GM13976 (cell line): ENCODE data around the gene KIFC3.

Experiments
- DNase-seq: peaks from one replicate; pipeline ENCODE4 v3.0.0; 2012; ENCODE audit warnings: low spot score
- in situ Hi-C: fragments of 300-500 bp; cut with MboI; formaldehyde crosslinking; loops from one replicate; pipeline ENCODE4 v1.12.0; 2022; ENCODE audit warnings: low sequenced_read_pairs, mixed read lengths, inconsistent platforms; ENCODE audit not compliant: unreplicated experiment
- TF ChIP-seq, protein P1 (sequence below): IDR thresholded peaks from 2 replicates; pipeline ENCODE4 v1.5.1; 2012; ENCODE audit warnings: borderline replicate concordance, mild to moderate bottlenecking; ENCODE audit not compliant: insufficient read depth; ENCODE audit errors: extremely low read depth, missing control alignments, control extremely low read depth

The KIFC3 gene

DNA sequence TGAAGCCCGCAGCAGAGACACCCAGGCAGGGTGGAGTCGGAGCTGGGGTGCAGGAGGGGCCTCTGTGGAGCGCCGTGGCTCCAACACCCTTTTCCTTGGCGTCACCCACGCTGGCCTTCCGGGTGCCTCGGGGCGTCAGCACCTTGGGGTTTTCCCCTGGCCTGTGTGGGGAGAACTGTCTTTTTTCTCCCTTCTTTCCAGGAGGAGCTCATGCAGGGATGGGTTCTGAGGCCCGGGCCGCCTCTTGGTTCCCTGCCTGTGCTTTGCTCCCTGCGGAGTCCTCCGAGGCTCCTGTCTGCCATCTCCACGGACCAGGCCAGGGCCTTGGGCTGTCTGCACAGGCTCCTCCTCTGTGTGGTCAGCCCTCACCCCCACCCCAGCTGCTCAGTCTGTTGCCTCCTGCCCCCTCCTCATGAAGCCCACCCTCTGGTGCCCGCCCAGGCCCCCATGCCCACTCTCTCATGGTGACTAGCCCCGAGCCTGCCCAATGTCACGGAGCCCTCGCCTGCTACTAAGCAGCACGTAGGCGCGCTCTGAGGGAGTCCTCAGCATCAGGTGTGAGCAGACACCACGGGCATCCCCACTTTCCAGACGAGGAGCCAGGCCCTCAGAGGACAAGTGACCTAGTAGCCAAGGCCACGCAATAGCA lies 61.7 kb downstream of the KIFC3 start:
- TF ChIP-seq, protein P1, sequence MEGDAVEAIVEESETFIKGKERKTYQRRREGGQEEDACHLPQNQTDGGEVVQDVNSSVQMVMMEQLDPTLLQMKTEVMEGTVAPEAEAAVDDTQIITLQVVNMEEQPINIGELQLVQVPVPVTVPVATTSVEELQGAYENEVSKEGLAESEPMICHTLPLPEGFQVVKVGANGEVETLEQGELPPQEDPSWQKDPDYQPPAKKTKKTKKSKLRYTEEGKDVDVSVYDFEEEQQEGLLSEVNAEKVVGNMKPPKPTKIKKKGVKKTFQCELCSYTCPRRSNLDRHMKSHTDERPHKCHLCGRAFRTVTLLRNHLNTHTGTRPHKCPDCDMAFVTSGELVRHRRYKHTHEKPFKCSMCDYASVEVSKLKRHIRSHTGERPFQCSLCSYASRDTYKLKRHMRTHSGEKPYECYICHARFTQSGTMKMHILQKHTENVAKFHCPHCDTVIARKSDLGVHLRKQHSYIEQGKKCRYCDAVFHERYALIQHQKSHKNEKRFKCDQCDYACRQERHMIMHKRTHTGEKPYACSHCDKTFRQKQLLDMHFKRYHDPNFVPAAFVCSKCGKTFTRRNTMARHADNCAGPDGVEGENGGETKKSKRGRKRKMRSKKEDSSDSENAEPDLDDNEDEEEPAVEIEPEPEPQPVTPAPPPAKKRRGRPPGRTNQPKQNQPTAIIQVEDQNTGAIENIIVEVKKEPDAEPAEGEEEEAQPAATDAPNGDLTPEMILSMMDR: no peak
- in situ Hi-C loops: no loop called here
- DNase-seq: no peak

DNA sequence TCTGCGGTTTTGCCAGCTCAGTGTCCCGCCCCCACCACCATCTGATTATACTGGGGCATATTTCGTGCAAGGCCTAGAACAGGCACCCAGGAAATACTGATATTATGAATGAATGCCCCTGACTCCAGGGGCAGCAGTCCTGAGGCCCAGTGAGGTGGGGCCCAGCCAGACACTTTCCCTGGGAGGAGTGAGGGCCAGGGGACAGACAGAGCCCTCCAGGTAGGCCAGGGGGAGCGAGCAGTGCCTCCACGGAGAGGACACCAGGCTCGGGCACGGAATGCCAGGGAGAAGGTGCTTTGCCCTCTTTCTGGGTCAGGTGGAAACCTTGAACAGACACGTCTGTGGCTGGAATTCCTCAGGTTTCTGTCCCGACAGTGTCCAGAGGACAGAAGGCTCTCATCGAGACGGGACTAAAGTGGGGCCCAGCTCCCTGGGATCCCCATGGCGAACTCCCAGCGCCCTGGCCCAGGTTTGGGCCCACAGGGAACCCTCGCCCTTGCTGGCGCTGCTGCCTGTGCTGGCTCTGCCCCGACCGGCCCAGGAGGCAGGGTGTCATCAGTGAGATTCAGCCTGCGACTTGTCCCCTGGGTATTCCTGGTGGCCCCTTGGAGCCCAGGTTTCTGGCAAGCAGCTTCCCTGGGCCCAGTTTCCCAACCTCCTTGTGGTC lies 62.4 kb downstream of the KIFC3 start:
- DNase-seq: no peak
- in situ Hi-C loops: no loop called here
- TF ChIP-seq, protein P1: no peak

DNA sequence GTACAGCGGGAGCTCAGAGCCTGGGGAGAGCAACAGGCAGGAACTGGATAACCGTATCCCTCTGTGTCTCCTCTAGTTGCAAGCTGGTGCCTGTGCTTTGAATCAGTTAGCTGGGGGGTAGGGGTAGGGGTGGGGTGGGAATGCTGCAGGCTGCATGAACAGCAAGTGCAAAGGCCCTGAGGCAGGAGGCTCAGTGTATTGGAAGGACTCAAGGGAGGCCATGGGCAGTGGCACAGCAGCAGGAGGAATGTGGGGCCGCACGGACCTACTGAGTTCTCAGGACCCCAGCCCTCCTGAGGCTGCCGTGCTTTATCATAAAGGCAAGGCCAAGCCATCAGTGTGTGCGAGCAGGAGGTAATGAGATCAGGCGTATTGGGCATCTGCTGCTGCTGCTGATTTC lies 63.4 kb downstream of the KIFC3 start:
- in situ Hi-C loops: no loop called here
- DNase-seq: no peak
- TF ChIP-seq, protein P1: no peak

DNA sequence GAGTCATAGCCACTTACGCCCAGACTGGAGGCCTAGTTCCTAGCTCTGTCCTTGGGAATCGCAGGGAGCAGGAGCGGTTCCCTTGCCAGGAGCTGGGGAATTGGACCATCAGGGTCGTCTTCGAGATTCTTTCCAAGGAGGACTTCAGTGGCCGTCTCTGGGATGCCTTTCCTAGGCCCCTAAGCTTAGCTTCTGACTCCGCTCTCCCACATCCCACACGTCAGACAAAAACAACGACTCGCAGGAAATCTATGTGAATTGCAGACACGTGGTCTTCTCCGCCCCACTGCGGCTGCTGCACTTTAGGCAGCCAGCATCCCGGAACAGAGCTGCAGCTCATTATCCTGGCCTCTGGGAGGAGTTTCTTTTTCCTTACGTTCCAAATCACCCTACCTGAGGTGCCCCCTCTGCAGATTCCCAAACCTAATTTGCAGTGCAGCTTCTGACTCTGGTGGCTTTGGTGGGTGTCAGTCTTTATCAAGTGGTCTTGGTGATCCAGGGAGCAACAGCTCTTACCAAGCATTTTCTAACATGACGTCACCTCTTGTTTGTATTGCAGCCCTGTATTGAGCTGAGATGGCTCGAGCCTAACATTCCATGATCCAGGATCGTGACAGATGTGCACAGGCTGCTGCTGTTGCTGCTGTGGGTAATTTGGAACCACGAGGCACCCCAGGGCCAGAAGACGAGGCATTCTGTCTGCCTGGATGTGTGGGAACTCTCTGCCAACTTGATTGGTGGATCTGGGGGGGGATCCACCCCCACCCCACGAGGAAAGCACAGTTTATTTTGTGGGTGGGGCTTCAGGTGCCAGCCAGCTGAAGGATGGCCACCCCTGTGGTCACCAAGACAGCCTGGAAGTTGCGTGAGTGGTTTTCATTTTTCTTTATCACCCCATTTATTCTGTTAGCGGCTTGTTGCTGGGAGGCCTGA lies 65.6 kb downstream of the KIFC3 start:
- TF ChIP-seq, protein P1: peak; percentile 38
- no peak for DNase-seq
- in situ Hi-C loops: no loop called here

DNA sequence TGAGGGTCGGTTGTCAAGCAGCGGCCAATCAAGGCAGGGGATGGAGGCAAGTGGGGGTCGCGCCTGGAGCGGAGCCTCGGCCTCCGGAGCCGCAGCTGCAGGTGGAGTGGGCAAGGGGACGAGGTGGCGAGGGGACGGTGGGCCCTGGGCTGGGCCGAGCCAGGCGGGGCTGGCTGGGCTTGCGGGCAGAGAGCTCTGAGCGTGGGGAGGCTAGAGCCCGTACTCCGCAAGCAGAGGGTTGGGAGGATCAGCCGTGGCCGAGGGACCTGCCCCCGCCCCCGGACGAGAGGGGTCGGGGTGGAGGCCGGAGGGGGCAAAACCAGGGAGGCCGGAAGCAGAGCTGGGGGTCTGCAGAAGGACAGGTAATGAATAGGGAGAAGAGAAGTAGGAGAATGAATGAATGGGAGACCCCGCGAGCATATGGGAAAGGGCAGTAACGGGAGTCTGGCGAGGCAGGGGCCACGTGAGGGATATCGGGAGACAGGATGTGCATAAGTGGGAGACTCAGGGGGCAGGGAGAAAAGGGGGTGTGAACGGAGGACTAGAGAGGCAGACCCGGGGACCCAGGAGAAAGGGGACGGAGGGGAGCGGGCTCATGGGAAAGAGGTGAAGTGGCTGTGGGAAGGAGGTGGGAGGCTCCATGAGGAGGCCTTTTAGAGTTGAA lies 66.4 kb downstream of the KIFC3 start, which contains the start of gene KATNB1:
TSS of gene KATNB1 (plus strand) at position 16 of the 664 bp plus-strand sequence. CDS start 1,474 bp downstream, outside the sequence.
- DNase-seq: no peak
- TF ChIP-seq, protein P1: no peak
- in situ Hi-C loops: no loop called here
